Fibroblast of lung (primary cell): ENCODE results near the gene OR8G5. TPM values are rescaled to one million over a fixed set of nuclear protein-coding genes. Genes with fewer than 3 reads are reported as not detected.

Experiments used
- DNase-seq, 2 donors: peaks; one replicate each; pipeline versions ENCODE4 v3.0.0 to v3.0.0-alpha.2; 2010; ENCODE audit warnings: low read depth in 2 of 2
- H2AFZ ChIP-seq: 2 replicates; pipeline ENCODE4 v1.5.1; 2012; ENCODE audit warnings: low read length, control low read depth, inconsistent platforms
- H3K27ac ChIP-seq: 2 replicates; pipeline ENCODE4 v1.5.1; 2011; ENCODE audit warnings: low read length, control low read depth; ENCODE audit not compliant: insufficient read depth
- H3K27me3 ChIP-seq: 2 replicates; pipeline ENCODE4 v1.5.1; 2011; ENCODE audit warnings: mild to moderate bottlenecking, low read length; ENCODE audit not compliant: control insufficient read depth, insufficient read depth
- H3K36me3 ChIP-seq: 2 replicates; pipeline ENCODE4 v1.5.1; 2011; ENCODE audit warnings: low read length; ENCODE audit not compliant: control insufficient read depth, insufficient read depth
- H3K4me1 ChIP-seq: 2 replicates; pipeline ENCODE4 v1.5.1; 2011; ENCODE audit warnings: low read length; ENCODE audit not compliant: control insufficient read depth, insufficient read depth; ENCODE audit errors: extremely low read depth
- H3K4me2 ChIP-seq: 2 replicates; pipeline ENCODE4 v1.5.1; 2011; ENCODE audit warnings: low read length, control low read depth; ENCODE audit not compliant: insufficient read depth; ENCODE audit errors: extremely low read depth
- H3K4me3 ChIP-seq, 4 experiments: fragments of 200-600 bp in 1 of 4; sonication (generic) in 1 of 4; replicated peaks in 1 of 4; 2 replicates each; pipeline ENCODE4 v1.5.1; 2011 to 2016; ENCODE audit warnings: low read length in 4 of 4, low read depth in 3 of 4, mild to moderate bottlenecking in 3 of 4, control low read depth in 2 of 4, inconsistent platforms in 1 of 4, mixed read lengths in 1 of 4; ENCODE audit not compliant: insufficient read depth in 1 of 4; ENCODE audit errors: control extremely low read depth in 1 of 4
- H3K79me2 ChIP-seq: 2 replicates; pipeline ENCODE4 v1.5.1; 2012; ENCODE audit warnings: mild to moderate bottlenecking, low read length, inconsistent platforms; ENCODE audit not compliant: control insufficient read depth, insufficient read depth
- H3K9ac ChIP-seq: 2 replicates; pipeline ENCODE4 v1.5.1; 2011; ENCODE audit warnings: mild to moderate bottlenecking, low read length, control low read depth; ENCODE audit not compliant: insufficient read depth
- H3K9me3 ChIP-seq: 2 replicates; pipeline ENCODE4 v1.5.1; 2012; ENCODE audit warnings: low read depth, low read length; ENCODE audit not compliant: control insufficient read depth, insufficient read depth
- H4K20me1 ChIP-seq: 2 replicates; pipeline ENCODE4 v1.5.1; 2011; ENCODE audit warnings: low read length; ENCODE audit not compliant: control insufficient read depth, insufficient read depth; ENCODE audit errors: extremely low read depth
- EZH2 ChIP-seq: IDR thresholded peaks from 2 replicates; pipeline ENCODE4 v1.5.1; 2012; ENCODE audit warnings: low read length, control low read depth, mild to moderate bottlenecking; ENCODE audit errors: missing control alignments
- polyA plus RNA-seq, 2 donors: library from polyadenylated mRNA; depleted of rRNA in 1 of 2; stranded (reverse) in 1 of 2; unstranded in 1 of 2; fragments of >200 nt; gene quantifications; 2 replicates each; pipeline ENCODE4 v1.2.1, GENCODE V29; 2011 to 2012; ENCODE audit warnings: missing spikeins in 1 of 2
- total RNA-seq: library from RNA; depleted of rRNA; stranded (reverse); fragments of >200 nt; gene quantifications from 2 replicates; pipeline ENCODE4 v1.2.1, GENCODE V29; 2014
- TF ChIP-seq, protein P1 (sequence below), 2 donors: IDR thresholded peaks in 1 of 2; conservative IDR thresholded peaks in 1 of 2; 1 replicate in 1 of 2; 2 replicates in 1 of 2; pipeline ENCODE4 v1.5.1; 2011 to 2012; ENCODE audit warnings: low read length in 2 of 2, control low read depth in 1 of 2, inconsistent platforms in 1 of 2, low read depth in 1 of 2, mild to moderate bottlenecking in 1 of 2

The OR8G5 gene
- total and polyA plus RNA-seq, 2 donors (not counting 1 experiment from before 2014, with no cell fraction given) = not detected

DNA sequence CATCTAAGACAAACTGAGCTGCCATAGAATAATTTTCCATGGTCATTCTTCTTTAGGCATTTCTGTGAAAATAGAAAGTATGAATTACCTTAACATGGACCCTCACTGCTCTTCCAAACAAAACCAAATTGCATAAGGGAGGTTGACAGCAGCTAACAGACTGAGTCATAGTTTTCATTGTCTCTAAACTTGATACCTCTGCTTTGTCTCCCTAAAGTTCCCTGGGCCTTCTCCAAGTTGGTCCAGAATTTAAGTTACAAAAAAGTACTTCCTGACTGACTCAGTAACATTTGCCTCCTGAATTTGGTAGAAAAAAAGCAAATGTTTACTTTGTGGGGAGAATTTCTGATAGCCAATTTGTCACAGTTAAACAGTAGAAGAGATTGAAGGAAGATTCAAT, 54.5 kb downstream of the OR8G5 start:
- no peak overlapping the region for H3K27ac ChIP-seq
- no peaks in the 10 kb centered on the region for H3K27me3 ChIP-seq
- TF ChIP-seq EZH2 = no peak
- TF ChIP-seq, protein P1, sequence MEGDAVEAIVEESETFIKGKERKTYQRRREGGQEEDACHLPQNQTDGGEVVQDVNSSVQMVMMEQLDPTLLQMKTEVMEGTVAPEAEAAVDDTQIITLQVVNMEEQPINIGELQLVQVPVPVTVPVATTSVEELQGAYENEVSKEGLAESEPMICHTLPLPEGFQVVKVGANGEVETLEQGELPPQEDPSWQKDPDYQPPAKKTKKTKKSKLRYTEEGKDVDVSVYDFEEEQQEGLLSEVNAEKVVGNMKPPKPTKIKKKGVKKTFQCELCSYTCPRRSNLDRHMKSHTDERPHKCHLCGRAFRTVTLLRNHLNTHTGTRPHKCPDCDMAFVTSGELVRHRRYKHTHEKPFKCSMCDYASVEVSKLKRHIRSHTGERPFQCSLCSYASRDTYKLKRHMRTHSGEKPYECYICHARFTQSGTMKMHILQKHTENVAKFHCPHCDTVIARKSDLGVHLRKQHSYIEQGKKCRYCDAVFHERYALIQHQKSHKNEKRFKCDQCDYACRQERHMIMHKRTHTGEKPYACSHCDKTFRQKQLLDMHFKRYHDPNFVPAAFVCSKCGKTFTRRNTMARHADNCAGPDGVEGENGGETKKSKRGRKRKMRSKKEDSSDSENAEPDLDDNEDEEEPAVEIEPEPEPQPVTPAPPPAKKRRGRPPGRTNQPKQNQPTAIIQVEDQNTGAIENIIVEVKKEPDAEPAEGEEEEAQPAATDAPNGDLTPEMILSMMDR (conservative IDR thresholded peaks at IDR 0.05 in 1 of 2, IDR thresholded peaks at IDR 0.05 in 1 of 2; ENCODE audit: low read depth in 1 of 2, low read length in 2 of 2) = no peak
- H3K4me1 ChIP-seq = no peaks in the 10 kb centered on the region
- no peaks in the 10 kb centered on the region for H3K9me3 ChIP-seq
- no peaks in the 10 kb centered on the region for H3K36me3 ChIP-seq
- H3K4me3 ChIP-seq = no peak overlapping the region
- no peak overlapping the region for H3K9ac ChIP-seq
- H4K20me1 ChIP-seq = no peaks in the 10 kb centered on the region
- no peak overlapping the region for H3K4me2 ChIP-seq
- no peaks in the 10 kb centered on the region for H3K79me2 ChIP-seq
- H2AFZ ChIP-seq = no peak overlapping the region
- peak in 1 of 2 donors; percentile 63 for DNase-seq

DNA sequence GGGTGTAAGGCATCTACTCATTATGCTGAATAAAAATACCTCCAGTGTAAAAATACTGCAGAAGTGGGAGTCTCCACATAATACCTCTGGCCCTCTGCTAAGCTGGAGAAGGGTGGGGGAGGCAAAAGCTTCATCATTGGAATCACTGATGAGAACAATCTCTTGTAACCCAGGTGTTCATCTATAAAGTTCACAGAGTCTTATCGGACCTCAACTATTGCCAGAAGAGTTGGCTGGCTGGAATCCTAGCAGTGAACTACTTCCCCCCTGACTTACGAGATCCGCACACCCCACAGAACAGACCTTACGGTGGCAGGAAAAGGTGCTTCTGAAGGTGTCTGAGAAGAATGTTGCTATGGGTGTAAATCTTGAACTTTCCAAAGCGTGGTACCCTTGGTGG, 55.1 kb downstream of the OR8G5 start:
- no peak overlapping the region for H3K9ac ChIP-seq
- no peaks in the 10 kb centered on the region for H3K27me3 ChIP-seq
- H3K4me2 ChIP-seq = no peak overlapping the region
- no peaks in the 10 kb centered on the region for H3K4me1 ChIP-seq
- no peaks in the 10 kb centered on the region for H4K20me1 ChIP-seq
- H3K9me3 ChIP-seq = no peaks in the 10 kb centered on the region
- no peaks in the 10 kb centered on the region for H3K36me3 ChIP-seq
- no peaks in the 10 kb centered on the region for H3K79me2 ChIP-seq
- TF ChIP-seq, protein P1 (conservative IDR thresholded peaks at IDR 0.05 in 1 of 2, IDR thresholded peaks at IDR 0.05 in 1 of 2; ENCODE audit: low read depth in 1 of 2, low read length in 2 of 2) = no peak
- no peak for TF ChIP-seq EZH2
- no peak overlapping the region for H3K4me3 ChIP-seq
- H2AFZ ChIP-seq = no peak overlapping the region
- no peak for DNase-seq
- no peak overlapping the region for H3K27ac ChIP-seq

DNA sequence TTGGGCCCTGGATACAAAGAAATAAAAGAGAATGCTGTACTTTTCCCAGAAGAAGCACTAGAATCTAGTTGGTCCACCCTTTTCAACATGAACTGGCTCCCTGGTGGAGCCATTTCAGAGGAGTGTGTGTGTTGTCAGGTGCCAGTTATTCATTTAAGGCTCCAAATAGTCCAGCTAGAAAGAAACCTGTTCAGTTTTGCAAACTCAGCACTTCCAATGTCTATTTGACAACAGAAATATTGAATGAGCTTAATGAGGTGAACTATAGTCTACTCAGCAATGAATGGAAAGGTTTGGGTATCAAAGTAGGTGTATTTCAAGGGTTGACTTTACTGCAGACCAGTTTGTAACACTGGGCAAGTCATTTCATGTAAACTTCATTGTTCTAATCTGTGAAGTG, 55.5 kb downstream of the OR8G5 start:
- H3K27me3 ChIP-seq = no peaks in the 10 kb centered on the region
- H3K9me3 ChIP-seq = no peaks in the 10 kb centered on the region
- H3K79me2 ChIP-seq = no peaks in the 10 kb centered on the region
- no peak overlapping the region for H3K27ac ChIP-seq
- no peak for DNase-seq
- H2AFZ ChIP-seq = no peak overlapping the region
- no peak overlapping the region for H3K4me3 ChIP-seq
- H4K20me1 ChIP-seq = no peaks in the 10 kb centered on the region
- no peaks in the 10 kb centered on the region for H3K36me3 ChIP-seq
- TF ChIP-seq, protein P1 (conservative IDR thresholded peaks at IDR 0.05 in 1 of 2, IDR thresholded peaks at IDR 0.05 in 1 of 2; ENCODE audit: low read depth in 1 of 2, low read length in 2 of 2) = no peak
- no peak for TF ChIP-seq EZH2
- no peak overlapping the region for H3K4me2 ChIP-seq
- no peaks in the 10 kb centered on the region for H3K4me1 ChIP-seq
- no peak overlapping the region for H3K9ac ChIP-seq
